Measurements from ENCODE around the gene LMAN2L. TPM values are rescaled to one million over a fixed set of nuclear protein-coding genes. Genes with fewer than 3 reads are reported as not detected.

LMAN2L gene
- total and polyA plus RNA-seq, 2 donors (not counting 1 experiment from before 2014, with no cell fraction given) = 5.7 to 10.7 TPM

GRCh38 chr2:96693286-96694200 is 46.3 kb downstream of the LMAN2L start:
- H3K36me3 ChIP-seq (replicated peaks in 1 of 2; ENCODE audit: control extremely low read depth in 1 of 2, control insufficient read depth in 1 of 2, extremely low read depth in 1 of 2, insufficient read depth in 2 of 2, low read length in 1 of 2) = no peaks in the 10 kb centered on the region
- no peak overlapping the region for H3K4me2 ChIP-seq (replicated peaks; ENCODE audit: low read depth, low read length, poor library complexity, severe bottlenecking)
- H3K27ac Mint-ChIP-seq = no peak overlapping the region
- no peaks in the 10 kb centered on the region for H3K4me1 ChIP-seq (ENCODE audit: control insufficient read depth in 2 of 2, insufficient read depth in 2 of 2, low read length in 2 of 2)
- ChIA-PET CTCF (no interaction called here), POLR2A (no interaction called here)
- no peaks in the 10 kb centered on the region for H3K9me3 ChIP-seq (ENCODE audit: control extremely low read depth in 1 of 3, control insufficient read depth in 2 of 3, insufficient read depth in 1 of 3, low read length in 2 of 3)
- DNase-seq (no peak), ATAC-seq (ENCODE audit: low read depth) (no peak)
- no peak overlapping the region for H3K9ac ChIP-seq (ENCODE audit: low read length)
- H3K4me3 Mint-ChIP-seq = no peak overlapping the region
- 81% methylated on average over 10 of the region's 14 CpGs for WGBS (ENCODE audit: insufficient coverage)
- no peaks in the 10 kb centered on the region for H3K27me3 Mint-ChIP-seq
- H3K4me1 Mint-ChIP-seq = no peaks in the 10 kb centered on the region
- no peak overlapping the region for H3K27ac ChIP-seq (ENCODE audit: low read length in 2 of 2)
- no peaks in the 10 kb centered on the region for H3K9me3 Mint-ChIP-seq (ENCODE audit: insufficient read depth)
- intact Hi-C loops (cut with micrococcal nuclease) = no loop called here
- no peaks in the 10 kb centered on the region for H4K20me1 ChIP-seq (ENCODE audit: control insufficient read depth, insufficient read depth, low read length, poor library complexity, severe bottlenecking)
- no peak overlapping the region for H3K4me3 ChIP-seq (ENCODE audit: control extremely low read depth in 1 of 5, extremely low read depth in 1 of 5, insufficient read depth in 1 of 5, low read depth in 2 of 5, low read length in 4 of 5)
- TF ChIP-seq EZH2 (IDR thresholded peaks at IDR 0.05; ENCODE audit: borderline replicate concordance, insufficient read depth, low read depth, low read length, poor library complexity, severe bottlenecking) (no peak), CTCF (IDR thresholded peaks at IDR 0.05) (no peak)
- H3K79me2 ChIP-seq (ENCODE audit: control insufficient read depth, insufficient read depth, low read length) = no peaks in the 10 kb centered on the region
- no peak overlapping the region for H2AFZ ChIP-seq (ENCODE audit: insufficient read depth, low read depth, low read length, poor library complexity, severe bottlenecking)
- no peaks in the 10 kb centered on the region for H3K27me3 ChIP-seq (replicated peaks in 1 of 4; ENCODE audit: control extremely low read depth in 1 of 4, control insufficient read depth in 3 of 4, insufficient read depth in 4 of 4, low read length in 3 of 4)

Data from B cell (primary cell).